GM23338 (cell line): ENCODE results near the gene KCNIP1. TPM values are rescaled to one million over a fixed set of nuclear protein-coding genes. Genes with fewer than 3 reads are reported as not detected.

Source experiments
- ATAC-seq: fragments of 200-7000 bp; cut with Tn5 transposase; 3 replicates; pipeline ENCODE4 v1.9.1; 2020
- DNase-seq: peaks from one replicate; pipeline ENCODE4 v3.0.0-alpha.2; 2015; ENCODE audit warnings: low spot score
- H2AFZ ChIP-seq: fragments of 200-600 bp; sonication (generic); 2 replicates; pipeline ENCODE4 v1.8.0; 2016; ENCODE audit warnings: antibody characterized with exemption, mild to moderate bottlenecking, moderate library complexity
- H3F3A ChIP-seq: fragments of 200-600 bp; sonication (generic); replicated peaks from 2 replicates; pipeline ENCODE4 v1.8.0; 2017; ENCODE audit warnings: antibody characterized with exemption, mixed run types, low read depth
- H3K27ac ChIP-seq: fragments of 200-600 bp; sonication (generic); 2 replicates; pipeline ENCODE4 v1.6.1; 2016; ENCODE audit warnings: low read depth
- H3K27me3 ChIP-seq: fragments of 200-600 bp; sonication (generic); 2 replicates; pipeline ENCODE4 v1.8.0; 2016; ENCODE audit warnings: mild to moderate bottlenecking, mixed run types, moderate library complexity; ENCODE audit not compliant: insufficient read depth
- H3K36me3 ChIP-seq: fragments of 200-600 bp; sonication (generic); 2 replicates; pipeline ENCODE4 v1.8.0; 2016; ENCODE audit warnings: mild to moderate bottlenecking; ENCODE audit not compliant: insufficient read depth
- H3K4me1 ChIP-seq: fragments of 200-600 bp; sonication (generic); 2 replicates; pipeline ENCODE4 v1.8.0; 2016; ENCODE audit warnings: mild to moderate bottlenecking, moderate library complexity; ENCODE audit not compliant: insufficient read depth
- H3K4me2 ChIP-seq: fragments of 200-600 bp; sonication (generic); 2 replicates; pipeline ENCODE4 v1.7.1; 2017; ENCODE audit warnings: mixed run types
- H3K4me3 ChIP-seq: fragments of 200-600 bp; sonication (generic); 2 replicates; pipeline ENCODE4 v1.6.1; 2016; ENCODE audit warnings: mixed run types
- H3K79me2 ChIP-seq: fragments of 200-600 bp; sonication (generic); replicated peaks from 2 replicates; pipeline ENCODE4 v1.8.0; 2017; ENCODE audit warnings: mild to moderate bottlenecking; ENCODE audit not compliant: insufficient read depth
- H3K9me2 ChIP-seq: fragments of 200-600 bp; sonication (generic); 2 replicates; pipeline ENCODE4 v1.8.0; 2017; ENCODE audit not compliant: insufficient read depth
- H4K20me1 ChIP-seq: fragments of 200-600 bp; sonication (generic); replicated peaks from 2 replicates; pipeline ENCODE4 v1.8.0; 2017; ENCODE audit warnings: mild to moderate bottlenecking; ENCODE audit not compliant: insufficient read depth
- H3K27ac Mint-ChIP-seq: 2 replicates; pipeline ENCODE4 v1.8.0; 2020; ENCODE audit warnings: inconsistent platforms, mild to moderate bottlenecking, moderate library complexity, mixed read lengths
- H3K27me3 Mint-ChIP-seq: 3 replicates; pipeline ENCODE4 v1.8.0; 2022; ENCODE audit warnings: low read depth, mild to moderate bottlenecking, moderate library complexity, mixed read lengths, inconsistent platforms; ENCODE audit not compliant: insufficient read depth, poor library complexity
- H3K36me3 Mint-ChIP-seq: 3 replicates; pipeline ENCODE4 v1.8.0; 2021; ENCODE audit warnings: low read depth, mild to moderate bottlenecking, inconsistent platforms, moderate library complexity, mixed read lengths
- H3K4me1 Mint-ChIP-seq: 3 replicates; pipeline ENCODE4 v1.8.0; 2020; ENCODE audit warnings: mild to moderate bottlenecking, inconsistent platforms, mixed read lengths
- H3K4me3 Mint-ChIP-seq: 3 replicates; pipeline ENCODE4 v1.8.0; 2021; ENCODE audit warnings: moderate library complexity, mild to moderate bottlenecking, inconsistent platforms, mixed read lengths
- H3K9me3 Mint-ChIP-seq: 3 replicates; pipeline ENCODE4 v1.8.0; 2020; ENCODE audit warnings: moderate library complexity, mild to moderate bottlenecking, inconsistent platforms, mixed read lengths
- CREB1 ChIP-seq: fragments of 250-450 bp; sonication (Bioruptor Pico); IDR thresholded peaks from 2 replicates; pipeline ENCODE4 v1.5.0; 2020; ENCODE audit warnings: low read depth, mild to moderate bottlenecking, moderate library complexity
- ETS1 ChIP-seq: IDR thresholded peaks from 2 replicates; pipeline ENCODE4 v1.6.1; 2016; ENCODE audit warnings: antibody characterized with exemption
- EZH2phosphoT487 ChIP-seq: fragments of 200-600 bp; sonication (generic); IDR thresholded peaks from one replicate; pipeline ENCODE4 v1.8.1; 2018; ENCODE audit warnings: antibody characterized with exemption; ENCODE audit not compliant: unreplicated experiment
- JUNB ChIP-seq: IDR thresholded peaks from one replicate; pipeline ENCODE4 v1.6.1; 2016; ENCODE audit warnings: antibody characterized with exemption; ENCODE audit not compliant: unreplicated experiment
- NANOG ChIP-seq: IDR thresholded peaks from 2 replicates; pipeline ENCODE4 v1.6.1; 2016; ENCODE audit warnings: antibody characterized with exemption, borderline replicate concordance
- POLR2AphosphoS5 ChIP-seq: IDR thresholded peaks from 2 replicates; pipeline ENCODE4 v1.6.1; 2016; ENCODE audit warnings: antibody characterized with exemption, low read depth
- REST ChIP-seq: IDR thresholded peaks from one replicate; pipeline ENCODE4 v1.6.1; 2018; ENCODE audit warnings: antibody characterized with exemption; ENCODE audit not compliant: unreplicated experiment
- ZNF331 ChIP-seq: fragments of 250-450 bp; sonication (Bioruptor Pico); IDR thresholded peaks from 2 replicates; pipeline ENCODE4 v1.5.0; 2020; ENCODE audit warnings: low read depth, mild to moderate bottlenecking, moderate library complexity
- ZNF462 ChIP-seq: fragments of 250-450 bp; sonication (Bioruptor Pico); IDR thresholded peaks from 2 replicates; pipeline ENCODE4 v1.5.0; 2020; ENCODE audit warnings: mild to moderate bottlenecking, moderate library complexity
- polyA plus RNA-seq: library from polyadenylated mRNA; unstranded; fragments of >200 nt; fragmentation: Nextera tagmentation; extraction: Ambion mirVana; gene quantifications from 2 replicates; pipeline ENCODE4 v1.2.1, GENCODE V29; 2016
- total RNA-seq: library from RNA; depleted of rRNA; stranded (reverse); fragments of >200 nt; shearing (Covaris generic); gene quantifications from 2 replicates; pipeline ENCODE4 v1.2.3, GENCODE V29; 2014

The KCNIP1 gene
- total and polyA plus RNA-seq, 2 experiments from 2014 or later = 0.31 to 0.87 TPM

- TF ChIP-seq ETS1 (no peak), REST (no peak), POLR2AphosphoS5 (no peak), ZNF331 (CRISPR knock-in tag) (no peak), JUNB (no peak), CREB1 (CRISPR knock-in tag) (no peak)
These were observed 228.9 kb downstream of the KCNIP1 start (continued) for GRCh38 chr5:170732685-170733084.

GRCh38 chr5:170736966-170737365 is 233.1 kb downstream of the KCNIP1 start:
- no peaks in the 10 kb centered on the region for H3K36me3 ChIP-seq
- peaks cover 8% of the 10 kb centered on the region; the same call in 2 of the 3 replicates for H3K36me3 Mint-ChIP-seq
- H2AFZ ChIP-seq = 0 out of 2 replicates have a peak overlapping the region, but pooled peaks have one; percentile 20
- H3K27ac ChIP-seq = no peak overlapping the region
- peaks cover 16% of the 10 kb centered on the region for H3K9me3 Mint-ChIP-seq
- H3K27me3 Mint-ChIP-seq = peaks cover 12% of the 10 kb centered on the region
- H4K20me1 ChIP-seq = no peaks in the 10 kb centered on the region
- H3K4me3 Mint-ChIP-seq = no peak overlapping the region
- ATAC-seq = no peak
- H3K9me2 ChIP-seq = peaks cover 26% of the 10 kb centered on the region; the same call in 1 of the 2 replicates
- H3K4me1 Mint-ChIP-seq = peaks cover 18% of the 10 kb centered on the region
- H3K79me2 ChIP-seq = no peaks in the 10 kb centered on the region
- H3K27ac Mint-ChIP-seq = no peak overlapping the region
- H3K4me2 ChIP-seq = no peak overlapping the region
- H3K4me3 ChIP-seq = no peak overlapping the region
- TF ChIP-seq JUNB (no peak), ETS1 (no peak), CREB1 (CRISPR knock-in tag) (no peak), EZH2phosphoT487 (no peak), ZNF331 (CRISPR knock-in tag) (no peak), ZNF462 (CRISPR knock-in tag) (no peak), NANOG (no peak), POLR2AphosphoS5 (no peak)
- H3F3A ChIP-seq = no peaks in the 10 kb centered on the region
- no peak for DNase-seq
- H3K4me1 ChIP-seq = peaks cover 5% of the 10 kb centered on the region
- no peaks in the 10 kb centered on the region for H3K27me3 ChIP-seq
